NT2/D1 (cell line): ENCODE results near the gene TNP1.

Experiments
- SUZ12 ChIP-seq: IDR thresholded peaks from 2 replicates; pipeline ENCODE4 v1.6.1; 2011; ENCODE audit not compliant: insufficient read length, insufficient read depth; ENCODE audit errors: extremely low read depth
- YY1 ChIP-seq: IDR thresholded peaks from 2 replicates; pipeline ENCODE4 v1.6.1; 2011; ENCODE audit not compliant: insufficient read length, insufficient read depth
- ZNF274 ChIP-seq: IDR thresholded peaks from 2 replicates; pipeline ENCODE4 v1.6.1; 2011; ENCODE audit warnings: mild to moderate bottlenecking, low read depth, low read length

DNA sequence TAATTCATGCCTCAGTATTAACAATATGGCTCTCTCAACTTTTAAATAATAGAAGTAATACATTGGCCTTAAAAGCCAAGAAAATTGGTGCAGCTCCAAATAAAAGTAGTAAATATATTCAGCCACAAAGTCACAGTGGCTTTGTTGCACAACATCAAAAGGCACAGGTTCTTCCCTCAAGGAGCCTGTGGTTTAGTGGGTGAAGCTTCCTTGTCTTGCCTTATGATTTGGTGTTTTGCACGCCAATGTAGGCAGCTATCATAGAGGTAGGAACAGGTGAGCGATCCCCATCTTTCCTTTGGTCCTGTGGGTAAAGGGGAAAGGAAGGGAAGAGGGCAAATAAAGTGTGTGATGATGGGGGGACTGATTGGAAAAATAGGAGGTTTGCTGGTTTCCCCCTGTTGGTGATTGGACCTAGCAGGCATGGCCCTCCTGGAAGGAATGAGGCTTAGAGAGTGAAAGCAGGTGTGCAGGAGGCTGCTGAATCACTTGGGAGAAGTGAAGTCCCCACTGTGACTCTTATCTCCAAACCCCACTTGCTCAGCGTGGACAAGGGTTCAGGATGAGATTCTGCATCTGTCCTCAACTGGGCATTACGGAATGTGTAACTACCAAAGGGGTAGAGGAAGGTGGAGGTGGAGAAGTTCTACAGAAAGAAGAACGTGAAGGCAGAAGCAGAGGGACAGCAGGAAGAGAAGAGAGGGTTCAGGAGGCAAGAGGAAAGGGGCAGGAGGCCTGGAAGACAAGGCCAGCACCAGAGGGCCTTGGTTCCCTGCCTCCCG is 20.1 kb upstream of the TNP1 start:
- TF ChIP-seq YY1 (no peak), ZNF274 (no peak), SUZ12 (no peak)
